Erythroblast (primary cell): ENCODE results near the gene RFK.

ENCODE experiments used
- GATA1 ChIP-seq: IDR thresholded peaks from 2 replicates; pipeline ENCODE4 v1.6.1; 2011; ENCODE audit warnings: low read depth, mild to moderate bottlenecking, control low read depth, low read length, moderate library complexity
- POLR2A ChIP-seq: IDR thresholded peaks from 2 replicates; pipeline ENCODE4 v1.6.1; 2011; ENCODE audit warnings: mild to moderate bottlenecking, low read length

GRCh38 chr9:76359365-76359764 lies 34.9 kb downstream of the RFK start:
- TF ChIP-seq POLR2A (no peak), GATA1 (no peak)
